ENCODE measurements around the gene IP6K1.
"Not testable (repeated sequence)": the region's sequence is repeated elsewhere in the genome, so short reads cannot be mapped to it uniquely, and the experiment has no call there.

Gene IP6K1

DNA sequence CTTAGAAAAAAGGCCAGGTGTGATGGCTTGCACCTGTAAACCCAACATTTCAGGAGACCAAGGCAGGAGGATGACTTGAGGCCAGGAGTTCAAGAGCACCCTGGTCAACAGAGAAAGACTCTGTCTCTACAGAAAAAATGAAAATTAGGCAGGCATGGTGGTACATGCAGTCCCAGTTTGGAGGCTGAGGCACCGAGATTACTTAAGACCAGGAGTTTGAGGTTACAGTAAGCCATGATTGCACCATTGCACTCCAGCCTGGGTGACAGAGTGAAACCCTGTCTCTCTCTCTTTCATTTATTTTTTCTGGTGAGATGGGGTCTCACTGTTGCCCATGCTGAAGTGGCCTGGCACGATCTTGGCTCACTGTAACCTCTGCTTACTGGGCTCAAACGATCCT is 24.7 kb downstream of the IP6K1 start:
- no peak overlapping the region for H3K4me3 ChIP-seq (ENCODE audit: low read depth, low read length)
- TF ChIP-seq, protein P1, sequence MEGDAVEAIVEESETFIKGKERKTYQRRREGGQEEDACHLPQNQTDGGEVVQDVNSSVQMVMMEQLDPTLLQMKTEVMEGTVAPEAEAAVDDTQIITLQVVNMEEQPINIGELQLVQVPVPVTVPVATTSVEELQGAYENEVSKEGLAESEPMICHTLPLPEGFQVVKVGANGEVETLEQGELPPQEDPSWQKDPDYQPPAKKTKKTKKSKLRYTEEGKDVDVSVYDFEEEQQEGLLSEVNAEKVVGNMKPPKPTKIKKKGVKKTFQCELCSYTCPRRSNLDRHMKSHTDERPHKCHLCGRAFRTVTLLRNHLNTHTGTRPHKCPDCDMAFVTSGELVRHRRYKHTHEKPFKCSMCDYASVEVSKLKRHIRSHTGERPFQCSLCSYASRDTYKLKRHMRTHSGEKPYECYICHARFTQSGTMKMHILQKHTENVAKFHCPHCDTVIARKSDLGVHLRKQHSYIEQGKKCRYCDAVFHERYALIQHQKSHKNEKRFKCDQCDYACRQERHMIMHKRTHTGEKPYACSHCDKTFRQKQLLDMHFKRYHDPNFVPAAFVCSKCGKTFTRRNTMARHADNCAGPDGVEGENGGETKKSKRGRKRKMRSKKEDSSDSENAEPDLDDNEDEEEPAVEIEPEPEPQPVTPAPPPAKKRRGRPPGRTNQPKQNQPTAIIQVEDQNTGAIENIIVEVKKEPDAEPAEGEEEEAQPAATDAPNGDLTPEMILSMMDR (IDR thresholded peaks at IDR 0.05; ENCODE audit: low read depth, low read length, missing control alignments), result no peak
- in situ Hi-C loops (cut with HindIII; ENCODE audit: low sequenced_read_pairs), result no loop called here
- DNase-seq (ENCODE audit: low read depth), result no peak

DNA sequence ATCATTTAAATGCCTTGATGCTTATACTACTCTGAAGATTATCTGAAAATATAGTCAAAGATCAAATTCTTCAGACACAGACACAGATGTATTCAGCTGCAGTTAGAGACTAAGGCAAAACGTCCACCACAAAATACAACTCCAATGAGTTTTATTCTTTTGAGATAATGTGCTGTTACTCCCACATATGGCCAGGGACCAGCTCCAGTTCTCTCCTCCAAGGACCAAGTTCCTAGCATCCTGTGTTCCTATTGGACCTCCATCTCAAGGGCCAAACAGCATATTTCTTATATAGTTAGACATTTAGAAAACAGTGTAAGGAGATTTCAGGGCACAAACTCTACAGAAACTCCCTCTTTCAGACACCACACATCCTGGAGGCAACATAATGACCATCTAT is 27.1 kb downstream of the IP6K1 start:
- in situ Hi-C loops (cut with HindIII; ENCODE audit: low sequenced_read_pairs), result no loop called here
- TF ChIP-seq, protein P1 (IDR thresholded peaks at IDR 0.05; ENCODE audit: low read depth, low read length, missing control alignments), result no peak
- no peak for DNase-seq (ENCODE audit: low read depth)

GRCh38 chr3:49757197-49757596 is 29.1 kb downstream of the IP6K1 start:
- TF ChIP-seq, protein P1 (IDR thresholded peaks at IDR 0.05; ENCODE audit: low read depth, low read length, missing control alignments), result no peak
- in situ Hi-C loops (cut with HindIII; ENCODE audit: low sequenced_read_pairs), result no loop called here
- H3K4me3 ChIP-seq (ENCODE audit: low read depth, low read length), result no peak overlapping the region
- no peak for DNase-seq (ENCODE audit: low read depth)

More for the DNA sequence above, 27.1 kb downstream of the IP6K1 start:
- no peak overlapping the region for H3K4me3 ChIP-seq (ENCODE audit: low read depth, low read length)

- no peak for DNase-seq (ENCODE audit: low read depth)
- H3K4me3 ChIP-seq (ENCODE audit: low read depth, low read length), result no peak overlapping the region
- TF ChIP-seq, protein P1 (IDR thresholded peaks at IDR 0.05; ENCODE audit: low read depth, low read length, missing control alignments), result no peak
- in situ Hi-C loops (cut with HindIII; ENCODE audit: low sequenced_read_pairs), result no loop called here
Measured at GRCh38 chr3:49756036-49756435, 30.3 kb downstream of the IP6K1 start.

GRCh38 chr3:49754536-49754935 is 31.8 kb downstream of the IP6K1 start:
- in situ Hi-C loops (cut with HindIII; ENCODE audit: low sequenced_read_pairs), result no loop called here
- TF ChIP-seq, protein P1 (IDR thresholded peaks at IDR 0.05; ENCODE audit: low read depth, low read length, missing control alignments), result no peak
- DNase-seq (ENCODE audit: low read depth), result no peak
- no peak overlapping the region for H3K4me3 ChIP-seq (ENCODE audit: low read depth, low read length)

- in situ Hi-C loops (cut with HindIII; ENCODE audit: low sequenced_read_pairs), result no loop called here
- TF ChIP-seq, protein P1 (IDR thresholded peaks at IDR 0.05; ENCODE audit: low read depth, low read length, missing control alignments), result no peak
Measured at GRCh38 chr3:49751501-49751900, 34.8 kb downstream of the IP6K1 start.

DNA sequence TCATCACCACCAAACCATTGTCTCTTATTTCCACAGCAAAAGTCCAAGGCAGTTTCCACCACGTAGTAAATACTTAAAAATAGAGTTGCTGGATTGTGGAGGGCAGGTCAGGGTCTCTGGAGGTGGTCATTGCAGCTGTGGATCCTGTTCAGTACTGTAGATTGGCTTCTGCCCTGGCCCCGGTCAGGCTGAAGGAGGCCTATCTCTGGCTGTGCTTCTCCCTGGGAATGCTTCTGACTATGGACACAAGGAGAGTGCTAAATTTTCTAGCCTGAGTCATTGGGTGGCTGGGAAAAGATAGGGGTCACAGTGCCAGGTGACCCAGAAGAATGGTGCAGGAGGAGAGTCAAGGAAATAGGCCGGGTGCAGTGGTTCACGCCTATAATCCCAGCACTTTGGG is 36.3 kb downstream of the IP6K1 start:
- DNase-seq (ENCODE audit: low read depth), result no peak
- H3K4me3 ChIP-seq (ENCODE audit: low read depth, low read length), result no peak overlapping the region
- in situ Hi-C loops (cut with HindIII; ENCODE audit: low sequenced_read_pairs), result no loop called here
- TF ChIP-seq, protein P1 (IDR thresholded peaks at IDR 0.05; ENCODE audit: low read depth, low read length, missing control alignments), result no peak

More at GRCh38 chr3:49751501-49751900, 34.8 kb downstream of the IP6K1 start:
- DNase-seq (ENCODE audit: low read depth), result no peak
- no peak overlapping the region for H3K4me3 ChIP-seq (ENCODE audit: low read depth, low read length)

- in situ Hi-C loops (cut with HindIII; ENCODE audit: low sequenced_read_pairs), result loop anchor here (25.0 kb wide), 1 partner anchor 113 kb away; the partner anchor contains the start of genes CAMKV and TRAIP
- H3K4me3 ChIP-seq (ENCODE audit: low read depth, low read length); DNase-seq (ENCODE audit: low read depth): not testable (repeated sequence)
Measured at GRCh38 chr3:49748874-49749273, 37.5 kb downstream of the IP6K1 start.
